ENCODE results near the gene MEP1A. TPM values are rescaled to one million over a fixed set of nuclear protein-coding genes. Genes with fewer than 3 reads are reported as not detected.
A peak's percentile ranks its signal among the peaks of the same experiment; 100 is the strongest.

MEP1A gene
- total and polyA plus RNA-seq, 9 of the 15 experiments (the other 6 are each of a cell fraction or from before 2014, with no cell fraction given): not detected

DNA sequence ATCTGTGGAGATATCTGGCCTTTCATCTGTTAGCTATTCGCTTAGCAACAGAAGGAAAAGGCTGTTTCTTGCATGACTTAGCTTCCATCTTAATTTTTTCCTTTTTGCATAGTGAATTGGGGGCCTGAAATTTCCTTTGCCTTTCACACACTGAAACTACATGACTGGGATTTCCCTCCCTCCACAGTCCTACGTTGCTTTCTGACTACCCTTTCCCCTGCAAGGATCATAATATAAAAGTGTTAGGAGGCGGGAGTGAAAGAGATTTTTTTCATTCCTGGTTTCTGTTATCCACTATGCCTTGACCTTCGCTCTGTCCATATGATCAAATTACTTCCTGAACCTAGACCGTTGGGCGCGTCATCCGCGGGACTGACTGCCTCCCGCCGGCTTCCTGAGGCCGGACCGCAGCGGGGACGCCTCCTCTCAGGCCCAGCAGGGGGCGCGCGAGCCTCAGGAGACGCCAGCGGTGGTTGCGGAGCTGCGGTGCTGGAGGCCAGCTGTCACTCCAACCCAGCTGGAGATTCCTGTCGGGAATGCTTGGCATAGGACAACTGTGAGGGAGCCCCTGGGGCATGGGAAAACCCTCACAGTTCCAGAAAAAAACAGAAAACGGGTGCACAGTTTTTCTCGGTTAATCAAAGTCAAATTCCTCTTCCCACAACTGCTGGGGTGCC lies 55.6 kb downstream of the MEP1A start (continued):
- TF ChIP-seq, protein P1, sequence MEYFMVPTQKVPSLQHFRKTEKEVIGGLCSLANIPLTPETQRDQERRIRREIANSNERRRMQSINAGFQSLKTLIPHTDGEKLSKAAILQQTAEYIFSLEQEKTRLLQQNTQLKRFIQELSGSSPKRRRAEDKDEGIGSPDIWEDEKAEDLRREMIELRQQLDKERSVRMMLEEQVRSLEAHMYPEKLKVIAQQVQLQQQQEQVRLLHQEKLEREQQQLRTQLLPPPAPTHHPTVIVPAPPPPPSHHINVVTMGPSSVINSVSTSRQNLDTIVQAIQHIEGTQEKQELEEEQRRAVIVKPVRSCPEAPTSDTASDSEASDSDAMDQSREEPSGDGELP (CRISPR knock-in tag; IDR thresholded peaks at IDR 0.05; ENCODE audit: borderline replicate concordance): peak; percentile 84; the same call in 1 of the 2 replicates
- no peak for TF ChIP-seq FOXK2 (conservative IDR thresholded peaks at IDR 0.05 in 1 of 2, IDR thresholded peaks at IDR 0.05 in 1 of 2; ENCODE audit: low read depth in 2 of 2)
- no peak for TF ChIP-seq ZNF699 (CRISPR knock-in tag; IDR thresholded peaks at IDR 0.05; ENCODE audit: insufficient replicate concordance)
- no peak for TF ChIP-seq ILK (tag; IDR thresholded peaks at IDR 0.05; ENCODE audit: borderline replicate concordance, low read depth)
- TF ChIP-seq CXXC5 (CRISPR knock-in tag; IDR thresholded peaks at IDR 0.05): peak; percentile 57
- TF ChIP-seq, protein P2, sequence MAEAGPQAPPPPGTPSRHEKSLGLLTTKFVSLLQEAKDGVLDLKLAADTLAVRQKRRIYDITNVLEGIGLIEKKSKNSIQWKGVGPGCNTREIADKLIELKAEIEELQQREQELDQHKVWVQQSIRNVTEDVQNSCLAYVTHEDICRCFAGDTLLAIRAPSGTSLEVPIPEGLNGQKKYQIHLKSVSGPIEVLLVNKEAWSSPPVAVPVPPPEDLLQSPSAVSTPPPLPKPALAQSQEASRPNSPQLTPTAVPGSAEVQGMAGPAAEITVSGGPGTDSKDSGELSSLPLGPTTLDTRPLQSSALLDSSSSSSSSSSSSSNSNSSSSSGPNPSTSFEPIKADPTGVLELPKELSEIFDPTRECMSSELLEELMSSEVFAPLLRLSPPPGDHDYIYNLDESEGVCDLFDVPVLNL (CRISPR knock-in tag; IDR thresholded peaks at IDR 0.05; ENCODE audit: low read depth): no peak
- no peak for TF ChIP-seq TAF9B (IDR thresholded peaks at IDR 0.05; ENCODE audit: partially characterized antibody)
- 0 out of 2 replicates have a peak, but pooled peaks have one; percentile 26 for TF ChIP-seq RB1 (IDR thresholded peaks at IDR 0.05; ENCODE audit: low read depth)
- TF ChIP-seq, protein P3, sequence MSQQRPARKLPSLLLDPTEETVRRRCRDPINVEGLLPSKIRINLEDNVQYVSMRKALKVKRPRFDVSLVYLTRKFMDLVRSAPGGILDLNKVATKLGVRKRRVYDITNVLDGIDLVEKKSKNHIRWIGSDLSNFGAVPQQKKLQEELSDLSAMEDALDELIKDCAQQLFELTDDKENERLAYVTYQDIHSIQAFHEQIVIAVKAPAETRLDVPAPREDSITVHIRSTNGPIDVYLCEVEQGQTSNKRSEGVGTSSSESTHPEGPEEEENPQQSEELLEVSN (IDR thresholded peaks at IDR 0.05; ENCODE audit: borderline replicate concordance in 1 of 2, extremely low read depth in 1 of 2, insufficient read depth in 1 of 2, insufficient read length in 1 of 2, low read depth in 1 of 2, low read length in 1 of 2, poor library complexity in 1 of 2, severe bottlenecking in 1 of 2): peak in 1 of 2 experiments; percentile 35
- TF ChIP-seq KLF16 (IDR thresholded peaks at IDR 0.05): 0 out of 2 replicates have a peak, but pooled peaks have one; percentile 35
- TF ChIP-seq HNRNPH1 (optimal IDR thresholded peaks at IDR 0.05; ENCODE audit: low read depth, low read length): no peak
- TF ChIP-seq HMGXB4 (CRISPR knock-in tag; IDR thresholded peaks at IDR 0.05): 0 out of 2 replicates have a peak, but pooled peaks have one; percentile 48
- peak; percentile 67; the same call in 1 of the 2 replicates for TF ChIP-seq LCOR (CRISPR knock-in tag; IDR thresholded peaks at IDR 0.05)
- no peak for TF ChIP-seq ZFP36 (IDR thresholded peaks at IDR 0.05; ENCODE audit: low read depth, low read length, partially characterized antibody)
- TF ChIP-seq NR2C1 (IDR thresholded peaks at IDR 0.05): no peak
- TF ChIP-seq NR2C1 (tag; IDR thresholded peaks at IDR 0.05): 0 out of 2 replicates have a peak, but pooled peaks have one; percentile 17
- TF ChIP-seq CREM (IDR thresholded peaks at IDR 0.05; ENCODE audit: low read depth): peak; percentile 74
- peak; percentile 78 for TF ChIP-seq SMAD4 (CRISPR knock-in tag; conservative IDR thresholded peaks at IDR 0.05)

Data from K562 (cell line).